HL-60 (cell line): ENCODE data around the gene GCNA.

Source experiments
- DNase-seq, 2 experiments: peaks; one replicate each; pipeline ENCODE4 v3.0.0-alpha.2; 2010 to 2020; ENCODE audit warnings: low read depth in 1 of 2, low spot score in 1 of 2
- H3K27ac ChIP-seq: fragments of 250-450 bp; sonication (Bioruptor Pico); replicated peaks from 2 replicates; pipeline ENCODE4 v1.5.1; 2020; ENCODE audit warnings: mild to moderate bottlenecking, moderate library complexity
- H3K27me3 ChIP-seq: fragments of 250-450 bp; sonication (Bioruptor Pico); 2 replicates; pipeline ENCODE4 v1.5.1; 2021; ENCODE audit warnings: mild to moderate bottlenecking, moderate library complexity; ENCODE audit not compliant: insufficient read depth, poor library complexity, severe bottlenecking
- H3K4me3 ChIP-seq: replicated peaks from 2 replicates; pipeline ENCODE4 v1.5.1; 2011; ENCODE audit warnings: mild to moderate bottlenecking, control low read depth, low read length; ENCODE audit not compliant: insufficient read depth
- GABPA ChIP-seq: IDR thresholded peaks from 2 replicates; pipeline ENCODE4 v1.6.1; 2012; ENCODE audit warnings: low read depth
- POLR2AphosphoS5 ChIP-seq: IDR thresholded peaks from 2 replicates; pipeline ENCODE4 v1.6.1; 2012; ENCODE audit warnings: low read depth
- REST ChIP-seq: IDR thresholded peaks from 2 replicates; pipeline ENCODE4 v1.6.1; 2012; ENCODE audit warnings: low read depth; ENCODE audit not compliant: insufficient replicate concordance
- SPI1 ChIP-seq: IDR thresholded peaks from 2 replicates; pipeline ENCODE4 v1.6.1; 2012; ENCODE audit warnings: low read depth, mild to moderate bottlenecking, borderline replicate concordance
- TF ChIP-seq, protein P1 (sequence below): IDR thresholded peaks from one replicate; pipeline ENCODE4 v1.5.1; 2011; ENCODE audit warnings: low read length, control low read depth, inconsistent platforms; ENCODE audit not compliant: insufficient read depth

Gene GCNA

GRCh38 chrX:71547339-71547738 lies 30.9 kb upstream of the GCNA start:
- no peak for DNase-seq
- no peak overlapping the region for H3K4me3 ChIP-seq
- TF ChIP-seq GABPA (no peak), POLR2AphosphoS5 (no peak), SPI1 (no peak), REST (no peak)
- TF ChIP-seq, protein P1, sequence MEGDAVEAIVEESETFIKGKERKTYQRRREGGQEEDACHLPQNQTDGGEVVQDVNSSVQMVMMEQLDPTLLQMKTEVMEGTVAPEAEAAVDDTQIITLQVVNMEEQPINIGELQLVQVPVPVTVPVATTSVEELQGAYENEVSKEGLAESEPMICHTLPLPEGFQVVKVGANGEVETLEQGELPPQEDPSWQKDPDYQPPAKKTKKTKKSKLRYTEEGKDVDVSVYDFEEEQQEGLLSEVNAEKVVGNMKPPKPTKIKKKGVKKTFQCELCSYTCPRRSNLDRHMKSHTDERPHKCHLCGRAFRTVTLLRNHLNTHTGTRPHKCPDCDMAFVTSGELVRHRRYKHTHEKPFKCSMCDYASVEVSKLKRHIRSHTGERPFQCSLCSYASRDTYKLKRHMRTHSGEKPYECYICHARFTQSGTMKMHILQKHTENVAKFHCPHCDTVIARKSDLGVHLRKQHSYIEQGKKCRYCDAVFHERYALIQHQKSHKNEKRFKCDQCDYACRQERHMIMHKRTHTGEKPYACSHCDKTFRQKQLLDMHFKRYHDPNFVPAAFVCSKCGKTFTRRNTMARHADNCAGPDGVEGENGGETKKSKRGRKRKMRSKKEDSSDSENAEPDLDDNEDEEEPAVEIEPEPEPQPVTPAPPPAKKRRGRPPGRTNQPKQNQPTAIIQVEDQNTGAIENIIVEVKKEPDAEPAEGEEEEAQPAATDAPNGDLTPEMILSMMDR, result no peak
- H3K27ac ChIP-seq, result no peak overlapping the region; the same call in 1 of the 2 replicates
- H3K27me3 ChIP-seq, result no peaks in the 10 kb centered on the region

DNA sequence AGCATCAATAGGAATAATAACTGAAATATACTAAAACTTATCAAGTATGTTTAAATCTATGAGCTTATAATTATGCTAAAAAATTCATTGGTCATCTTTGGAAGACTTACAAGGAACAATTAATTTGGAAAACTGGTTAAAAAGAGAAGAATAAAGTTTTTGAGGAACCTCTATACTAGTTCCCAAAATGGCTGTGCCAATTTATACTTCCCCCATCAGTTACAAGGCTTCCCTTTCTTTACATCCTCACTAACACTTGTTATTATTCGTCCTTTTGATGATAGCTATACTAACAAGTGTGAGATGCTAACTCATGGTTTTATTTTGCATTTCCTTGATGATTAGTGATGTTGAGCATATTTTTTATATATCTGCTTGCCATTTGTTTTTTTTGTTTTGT lies 28.3 kb upstream of the GCNA start:
- no peak overlapping the region for H3K27ac ChIP-seq
- DNase-seq, result no peak
- no peaks in the 10 kb centered on the region for H3K27me3 ChIP-seq
- TF ChIP-seq POLR2AphosphoS5 (no peak), SPI1 (0 out of 2 replicates have a peak, but pooled peaks have one; percentile 2), REST (no peak), GABPA (no peak)
- TF ChIP-seq, protein P1, result no peak
- no peak overlapping the region for H3K4me3 ChIP-seq

DNA sequence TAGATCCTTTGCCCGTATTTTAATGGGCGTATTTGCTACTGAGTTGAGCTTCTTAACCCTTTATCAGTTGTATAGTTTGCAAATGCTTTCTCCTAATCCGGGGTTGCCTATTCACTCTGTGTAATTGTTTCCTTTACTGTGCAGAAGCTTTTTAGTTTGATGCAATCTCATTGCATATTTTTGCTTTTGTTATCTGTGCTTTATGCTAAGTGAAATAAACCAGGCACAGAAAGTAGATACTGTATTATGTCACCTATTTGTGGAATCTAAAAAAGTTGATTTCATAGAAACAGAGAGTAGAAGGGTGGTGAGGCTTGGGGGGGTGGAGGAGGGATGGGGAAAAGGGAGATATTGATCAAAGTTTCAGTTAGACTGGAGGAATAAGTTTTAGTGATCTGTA lies 27.7 kb upstream of the GCNA start:
- no peak for DNase-seq
- no peak overlapping the region for H3K27ac ChIP-seq
- TF ChIP-seq REST, result no peak
- no peaks in the 10 kb centered on the region for H3K27me3 ChIP-seq
- H3K4me3 ChIP-seq, result no peak overlapping the region

DNA sequence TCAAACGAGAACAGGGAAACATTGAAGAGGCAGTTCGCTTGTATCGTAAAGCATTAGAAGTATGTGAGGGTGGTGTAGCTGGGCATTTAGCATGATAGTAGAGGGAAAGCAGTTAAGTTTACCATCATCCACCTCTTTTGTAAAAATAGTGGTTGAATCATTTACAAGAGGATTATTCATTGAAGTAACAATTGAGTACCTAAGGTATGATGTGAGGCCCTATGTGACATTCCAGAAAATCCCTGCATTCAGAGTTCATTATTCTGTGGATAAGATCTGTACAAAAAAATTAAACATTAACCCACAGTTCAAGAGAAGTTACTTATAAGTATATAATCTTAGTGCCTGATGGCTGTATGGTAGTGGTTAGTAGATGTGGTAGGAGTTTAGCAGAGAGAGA lies 22.2 kb upstream of the GCNA start:
- no peak for TF ChIP-seq POLR2AphosphoS5
- TF ChIP-seq, protein P1, result no peak
- no peak for TF ChIP-seq SPI1
- no peak for TF ChIP-seq REST
- TF ChIP-seq GABPA, result no peak

More for the DNA sequence above, 22.2 kb upstream of the GCNA start:
- DNase-seq, result no peak
- no peak overlapping the region for H3K27ac ChIP-seq
- H3K27me3 ChIP-seq, result no peaks in the 10 kb centered on the region
- H3K4me3 ChIP-seq, result no peak overlapping the region
